ENCODE results near the gene FHL1. TPM values are rescaled to one million over a fixed set of nuclear protein-coding genes. Genes with fewer than 3 reads are reported as not detected.
A peak's percentile ranks its signal among the peaks of the same experiment; 100 is the strongest.

FHL1 gene
- total RNA-seq, 1 donor from 2014 or later: 37.3 TPM

DNA sequence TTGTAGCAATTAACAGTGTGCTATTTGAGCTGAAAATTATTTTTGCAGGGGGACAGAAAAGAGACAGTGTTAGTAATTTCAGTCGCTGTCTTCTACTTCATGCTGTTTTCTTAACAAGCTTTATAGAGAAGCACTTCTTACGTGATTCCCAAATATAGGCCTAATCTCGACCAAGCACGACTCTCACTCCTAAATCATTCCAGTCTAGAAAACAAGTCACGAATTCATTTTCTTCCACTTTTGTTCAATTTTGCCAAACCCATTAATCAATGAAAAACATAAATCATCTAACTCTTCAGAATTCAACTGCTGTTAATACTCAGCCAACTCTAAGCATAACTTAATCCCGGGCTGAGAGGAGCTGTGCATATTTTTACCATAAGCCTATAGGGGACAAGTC lies 21.0 kb upstream of the FHL1 start:
- Histone ChIP-seq H3K4me3 (ENCODE audit: low read depth, low read length) (no peak overlapping the region), H3K27me3 (ENCODE audit: control insufficient read depth, insufficient read depth, low read length) (no peaks in the 10 kb centered on the region), H3K36me3 (ENCODE audit: control insufficient read depth, insufficient read depth, low read length) (no peaks in the 10 kb centered on the region)
- no peak for DNase-seq (ENCODE audit: low read depth)
- TF ChIP-seq CTCF (IDR thresholded peaks at IDR 0.05; ENCODE audit: insufficient read depth, low read length, poor library complexity, severe bottlenecking): no peak

GRCh38 chrX:136126872-136127406 lies 20.4 kb upstream of the FHL1 start:
- Histone ChIP-seq H3K4me3 (ENCODE audit: low read depth, low read length) (no peak overlapping the region), H3K36me3 (ENCODE audit: control insufficient read depth, insufficient read depth, low read length) (no peaks in the 10 kb centered on the region), H3K27me3 (ENCODE audit: control insufficient read depth, insufficient read depth, low read length) (no peaks in the 10 kb centered on the region)
- no peak for TF ChIP-seq CTCF (IDR thresholded peaks at IDR 0.05; ENCODE audit: insufficient read depth, low read length, poor library complexity, severe bottlenecking)
- peak; percentile 10 for DNase-seq (ENCODE audit: low read depth)

DNA sequence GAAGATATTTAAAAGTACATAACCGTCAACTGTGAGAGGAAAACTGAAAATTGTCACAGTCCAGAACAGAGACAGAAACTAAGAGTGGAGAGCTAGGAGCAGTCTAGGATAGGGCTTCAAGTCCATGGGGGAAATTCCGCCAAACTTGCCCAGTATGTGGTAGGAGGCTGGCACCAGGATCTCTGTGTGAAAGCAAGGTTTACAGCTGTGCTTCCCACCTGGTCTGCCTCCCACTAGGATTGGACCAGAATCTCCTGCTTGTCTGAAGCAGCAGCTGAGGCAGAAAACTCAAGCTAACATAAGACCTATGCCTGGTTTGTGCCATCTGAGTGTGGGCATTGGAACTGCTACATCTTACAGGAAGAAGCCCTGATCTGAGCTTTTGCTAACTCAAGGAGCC lies 18.6 kb upstream of the FHL1 start:
- DNase-seq (ENCODE audit: low read depth): no peak
- no peaks in the 10 kb centered on the region for H3K36me3 ChIP-seq (ENCODE audit: control insufficient read depth, insufficient read depth, low read length)

GRCh38 chrX:136130931-136131833 lies 16.2 kb upstream of the FHL1 start:
- TF ChIP-seq CTCF (IDR thresholded peaks at IDR 0.05; ENCODE audit: insufficient read depth, low read length, poor library complexity, severe bottlenecking): no peak
- Histone ChIP-seq H3K36me3 (ENCODE audit: control insufficient read depth, insufficient read depth, low read length) (no peaks in the 10 kb centered on the region), H3K4me3 (ENCODE audit: low read depth, low read length) (no peak overlapping the region), H3K27me3 (ENCODE audit: control insufficient read depth, insufficient read depth, low read length) (no peaks in the 10 kb centered on the region)
- peak; percentile 58 for DNase-seq (ENCODE audit: low read depth)

More for the DNA sequence above, 18.6 kb upstream of the FHL1 start:
- Histone ChIP-seq H3K4me3 (ENCODE audit: low read depth, low read length) (no peak overlapping the region), H3K27me3 (ENCODE audit: control insufficient read depth, insufficient read depth, low read length) (no peaks in the 10 kb centered on the region)
- TF ChIP-seq CTCF (IDR thresholded peaks at IDR 0.05; ENCODE audit: insufficient read depth, low read length, poor library complexity, severe bottlenecking): no peak

DNA sequence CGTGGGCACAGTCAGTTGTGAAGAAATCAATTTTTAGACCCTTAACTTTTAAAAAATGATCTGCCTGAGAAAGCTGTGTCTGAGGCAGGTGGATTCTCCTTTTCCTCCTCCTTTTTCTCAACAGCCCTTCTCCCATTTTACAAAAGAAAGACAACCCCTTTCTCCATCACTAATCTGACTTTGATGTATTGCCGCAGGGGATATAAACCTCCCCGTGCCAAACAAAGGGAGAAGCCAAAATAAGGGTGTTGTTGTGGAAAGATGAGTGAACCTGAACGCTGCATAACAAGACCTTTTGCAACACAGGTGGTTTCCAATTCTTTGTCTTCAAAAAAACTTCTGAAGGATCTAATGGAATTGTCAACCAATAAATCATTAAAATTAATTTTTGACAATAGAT lies 8.4 kb upstream of the FHL1 start:
- Histone ChIP-seq H3K36me3 (ENCODE audit: control insufficient read depth, insufficient read depth, low read length) (no peaks in the 10 kb centered on the region), H3K4me3 (ENCODE audit: low read depth, low read length) (no peak overlapping the region), H3K27me3 (ENCODE audit: control insufficient read depth, insufficient read depth, low read length) (no peaks in the 10 kb centered on the region)
- no peak for DNase-seq (ENCODE audit: low read depth)
- TF ChIP-seq CTCF (IDR thresholded peaks at IDR 0.05; ENCODE audit: insufficient read depth, low read length, poor library complexity, severe bottlenecking): no peak

Data from kidney epithelial cell (primary cell).